Measurements from ENCODE around the gene NIPBL.
"Not testable (repeated sequence)": the region's sequence is repeated elsewhere in the genome, so short reads cannot be mapped to it uniquely, and the experiment has no call there.

NIPBL gene

GRCh38 chr5:36988396-36988795 lies 111.8 kb downstream of the NIPBL start:
- Histone ChIP-seq H3K9me3 (ENCODE audit: severe bottlenecking) (no peaks in the 10 kb centered on the region), H3K36me3 (peaks cover 20% of the 10 kb centered on the region), H3K27ac (no peak overlapping the region), H3K4me3 (ENCODE audit: low read depth, low read length) (no peak overlapping the region), H3K27me3 (ENCODE audit: insufficient read depth, low read depth, severe bottlenecking) (no peaks in the 10 kb centered on the region)
- TF ChIP-seq CTCF (IDR thresholded peaks at IDR 0.05; ENCODE audit: low read depth, low read length) = no peak
- DNase-seq = no peak

- H3K4me3 ChIP-seq (ENCODE audit: low read depth, low read length) = no peak overlapping the region
- H3K9me3 ChIP-seq (ENCODE audit: severe bottlenecking) = no peaks in the 10 kb centered on the region
- H3K27me3 ChIP-seq (ENCODE audit: insufficient read depth, low read depth, severe bottlenecking) = no peaks in the 10 kb centered on the region
- H3K27ac ChIP-seq = no peak overlapping the region
- no peak for DNase-seq
- H3K36me3 ChIP-seq = peaks cover 39% of the 10 kb centered on the region
- no peak for TF ChIP-seq CTCF (IDR thresholded peaks at IDR 0.05; ENCODE audit: low read depth, low read length)
These were observed 122.0 kb downstream of the NIPBL start for GRCh38 chr5:36998578-36998977.

GRCh38 chr5:37002176-37002751 lies 125.7 kb downstream of the NIPBL start:
- Histone ChIP-seq H3K9me3 (ENCODE audit: severe bottlenecking) (no peaks in the 10 kb centered on the region), H3K27ac (no peak overlapping the region), H3K27me3 (ENCODE audit: insufficient read depth, low read depth, severe bottlenecking) (no peaks in the 10 kb centered on the region), H3K4me3 (ENCODE audit: low read depth, low read length) (no peak overlapping the region), H3K36me3 (peaks cover 53% of the 10 kb centered on the region)
- TF ChIP-seq CTCF (IDR thresholded peaks at IDR 0.05; ENCODE audit: low read depth, low read length) = no peak
- no peak for DNase-seq

- Histone ChIP-seq H3K27me3 (ENCODE audit: insufficient read depth, low read depth, severe bottlenecking) (no peaks in the 10 kb centered on the region), H3K9me3 (ENCODE audit: severe bottlenecking) (no peaks in the 10 kb centered on the region), H3K36me3 (peaks cover 60% of the 10 kb centered on the region), H3K4me3 (ENCODE audit: low read depth, low read length) (no peak overlapping the region), H3K27ac (no peak overlapping the region)
- no peak for DNase-seq
- TF ChIP-seq CTCF (IDR thresholded peaks at IDR 0.05; ENCODE audit: low read depth, low read length) = no peak
These were observed 128.7 kb downstream of the NIPBL start for GRCh38 chr5:37005252-37005651.

- DNase-seq = no peak
- H3K27me3 ChIP-seq (ENCODE audit: insufficient read depth, low read depth, severe bottlenecking) = no peaks in the 10 kb centered on the region
- peaks cover 60% of the 10 kb centered on the region for H3K36me3 ChIP-seq
- H3K9me3 ChIP-seq (ENCODE audit: severe bottlenecking) = no peaks in the 10 kb centered on the region
- no peak overlapping the region for H3K4me3 ChIP-seq (ENCODE audit: low read depth, low read length)
- H3K27ac ChIP-seq = no peak overlapping the region
- TF ChIP-seq CTCF (IDR thresholded peaks at IDR 0.05; ENCODE audit: low read depth, low read length) = peak; percentile 22; the same call in 1 of the 2 replicates
These were observed 129.5 kb downstream of the NIPBL start for GRCh38 chr5:37005946-37006540.

- H3K9me3 ChIP-seq (ENCODE audit: severe bottlenecking); H3K27ac ChIP-seq; H3K4me3 ChIP-seq (ENCODE audit: low read depth, low read length); H3K27me3 ChIP-seq (ENCODE audit: insufficient read depth, low read depth, severe bottlenecking); DNase-seq: not testable (repeated sequence)
- H3K36me3 ChIP-seq = peaks cover 67% of the 10 kb centered on the region
These were observed 136.6 kb downstream of the NIPBL start for GRCh38 chr5:37013181-37013580.

Data from WERI-Rb-1 (cell line).